AG20443 (cell line): ENCODE data around the gene PRPF6.
A peak's percentile ranks its signal among the peaks of the same experiment; 100 is the strongest.

Experiments used
- DNase-seq: peaks from one replicate; pipeline ENCODE4 v3.0.0; 2012; ENCODE audit warnings: low spot score, mixed read lengths

Gene PRPF6

GRCh38 chr20:64077541-64077875, 96.6 kb downstream of the PRPF6 start:
- DNase-seq = no peak

GRCh38 chr20:64077876-64078551, 97.1 kb downstream of the PRPF6 start:
- DNase-seq = no peak

- DNase-seq = no peak
Observed at GRCh38 chr20:64078934-64079272, 98.0 kb downstream of the PRPF6 start.

- peak; percentile 91 for DNase-seq
Observed at GRCh38 chr20:64079273-64080012, 98.5 kb downstream of the PRPF6 start, which contains the start of gene RGS19. TSS of gene RGS19 (minus strand) at chr20:64079518. CDS start at chr20:64076886, 2,632 bp downstream.

GRCh38 chr20:64080013-64080812, 99.3 kb downstream of the PRPF6 start, which contains the start of gene OPRL1:
TSS of gene OPRL1 (plus strand) at chr20:64080082. CDS start at chr20:64092721, 12,639 bp downstream.
- no peak for DNase-seq

- DNase-seq = no peak
Observed at GRCh38 chr20:64080813-64081623, 100.1 kb downstream of the PRPF6 start.

- DNase-seq = no peak
Observed at GRCh38 chr20:64081624-64081964, 100.7 kb downstream of the PRPF6 start.

GRCh38 chr20:64082126-64082731, 101.3 kb downstream of the PRPF6 start:
- DNase-seq = no peak
